H54 (cell line): ENCODE measurements around the gene GALNT10.

ENCODE experiments used
- DNase-seq: peaks from one replicate; pipeline ENCODE4 v3.0.0; 2011; ENCODE audit warnings: low spot score, mixed read lengths; ENCODE audit not compliant: insufficient read length
- FAIRE-seq: peaks from 3 replicates; lab custom pipeline; 2011; peaks lifted over from hg19 to GRCh38; lab: Jason Lieb, UNC
- POLR2A ChIP-seq: IDR thresholded peaks from 2 replicates; pipeline ENCODE4 v1.6.1; 2011; ENCODE audit warnings: low read depth, mild to moderate bottlenecking, low read length

GALNT10 gene

GRCh38 chr5:154320224-154321089, 129.9 kb downstream of the GALNT10 start:
- DNase-seq (no peak), FAIRE-seq (no peak)
- no peak for TF ChIP-seq POLR2A

GRCh38 chr5:154321546-154321945, 131.0 kb downstream of the GALNT10 start:
- no peak for TF ChIP-seq POLR2A
- no peak for DNase-seq
- FAIRE-seq, result no peak

- DNase-seq, result no peak
- FAIRE-seq, result no peak
- no peak for TF ChIP-seq POLR2A
These were observed 133.5 kb downstream of the GALNT10 start for GRCh38 chr5:154324033-154324432.

GRCh38 chr5:154325566-154325965, 135.0 kb downstream of the GALNT10 start:
- no peak for TF ChIP-seq POLR2A
- DNase-seq, result no peak
- no peak for FAIRE-seq

GRCh38 chr5:154329062-154329461, 138.5 kb downstream of the GALNT10 start:
- no peak for FAIRE-seq
- TF ChIP-seq POLR2A, result no peak
- no peak for DNase-seq

DNA sequence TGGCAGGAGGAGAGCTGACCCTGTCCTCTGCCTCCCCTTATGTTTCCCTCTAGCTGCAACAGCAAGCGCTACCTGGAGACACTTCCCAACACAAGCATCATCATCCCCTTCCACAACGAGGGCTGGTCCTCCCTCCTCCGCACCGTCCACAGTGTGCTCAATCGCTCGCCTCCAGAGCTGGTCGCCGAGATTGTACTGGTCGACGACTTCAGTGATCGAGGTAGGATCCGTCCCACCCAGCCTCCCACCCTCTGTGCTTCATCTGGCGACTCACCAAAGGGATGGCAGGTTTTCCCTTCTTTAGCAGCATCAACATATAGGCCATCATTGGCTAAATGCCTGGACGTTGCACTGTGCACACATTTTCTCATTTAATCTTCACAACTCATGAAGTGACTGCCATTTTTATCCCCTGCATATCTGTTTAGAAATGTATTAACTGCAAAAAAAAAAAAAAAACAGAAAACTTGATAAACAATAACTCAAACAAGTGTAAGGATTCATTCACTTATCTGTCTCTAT, 139.0 kb downstream of the GALNT10 start:
- DNase-seq (no peak), FAIRE-seq (no peak)
- no peak for TF ChIP-seq POLR2A

DNA sequence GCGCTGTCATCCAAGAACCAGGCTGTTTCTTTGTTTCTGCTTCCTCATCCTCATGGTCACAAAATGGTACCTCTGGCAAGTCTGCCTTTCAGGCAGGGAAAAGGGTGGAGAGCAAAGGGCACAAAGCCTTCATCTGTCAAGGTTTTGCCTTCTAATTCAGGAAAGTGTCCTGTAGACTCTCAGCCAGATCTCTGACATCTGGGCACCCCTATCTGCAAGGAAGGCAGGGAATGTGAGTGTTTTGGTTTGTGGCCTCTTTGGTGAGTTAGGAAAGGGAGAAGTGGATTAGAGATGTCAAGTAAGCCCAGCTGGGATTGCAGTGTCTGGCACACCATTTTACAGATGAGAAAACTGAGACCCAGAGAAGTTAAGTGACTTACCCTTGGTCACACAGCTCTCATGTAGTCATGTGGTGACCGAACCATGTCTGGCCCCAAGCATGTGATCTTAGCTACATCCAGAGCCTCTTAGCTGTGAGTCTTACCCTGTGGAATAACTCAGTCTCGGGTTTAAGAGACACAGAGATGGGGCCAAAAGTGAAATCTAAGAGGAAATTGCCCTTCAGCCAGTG, 139.6 kb downstream of the GALNT10 start:
- DNase-seq (no peak), FAIRE-seq (no peak)
- TF ChIP-seq POLR2A, result no peak

GRCh38 chr5:154331232-154331631, 140.7 kb downstream of the GALNT10 start:
- no peak for FAIRE-seq
- DNase-seq, result no peak
- no peak for TF ChIP-seq POLR2A

DNA sequence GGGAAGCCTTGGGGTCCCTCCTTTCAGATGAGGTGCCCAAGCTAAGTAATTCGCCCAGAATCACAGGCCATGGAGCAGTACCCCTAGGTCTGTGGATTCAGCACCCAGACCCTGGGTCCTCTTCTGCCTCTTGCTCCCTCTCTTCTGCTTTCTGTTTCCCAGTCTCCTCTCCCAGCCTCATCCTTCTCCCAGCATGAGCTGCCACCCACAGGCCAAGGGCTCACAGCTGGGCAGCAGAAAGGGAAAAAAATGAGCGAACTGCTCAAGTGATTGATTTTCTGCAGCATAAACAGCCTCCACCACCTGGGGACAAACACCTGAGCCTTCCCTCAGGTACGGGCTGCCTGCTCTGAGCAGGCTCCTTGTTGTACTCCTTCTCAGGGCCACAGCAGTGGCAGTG, 141.4 kb downstream of the GALNT10 start:
- no peak for FAIRE-seq
- no peak for DNase-seq
- no peak for TF ChIP-seq POLR2A

- no peak for TF ChIP-seq POLR2A
- no peak for FAIRE-seq
- no peak for DNase-seq
These were observed 141.9 kb downstream of the GALNT10 start for GRCh38 chr5:154332451-154332850.

DNA sequence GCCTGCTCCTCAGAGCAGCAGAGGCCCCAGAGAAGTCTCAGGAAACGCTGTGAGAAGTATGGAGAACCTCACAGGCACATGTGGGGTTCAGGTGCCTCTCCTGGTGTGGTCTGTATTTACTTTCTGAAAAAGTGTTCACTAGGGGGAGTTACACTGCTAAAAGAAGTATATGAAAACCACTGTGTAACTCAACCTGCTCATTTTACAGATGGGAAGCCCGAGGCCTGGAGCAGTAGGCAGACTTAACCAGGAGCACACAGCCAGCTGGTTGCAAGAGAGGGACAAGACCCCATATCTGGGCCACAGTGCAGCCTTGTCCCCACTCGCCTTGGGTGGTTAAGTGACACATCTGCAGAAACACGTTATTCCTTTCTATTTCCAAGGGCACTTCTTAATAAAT, 142.5 kb downstream of the GALNT10 start:
- TF ChIP-seq POLR2A, result no peak
- FAIRE-seq (no peak), DNase-seq (no peak)

DNA sequence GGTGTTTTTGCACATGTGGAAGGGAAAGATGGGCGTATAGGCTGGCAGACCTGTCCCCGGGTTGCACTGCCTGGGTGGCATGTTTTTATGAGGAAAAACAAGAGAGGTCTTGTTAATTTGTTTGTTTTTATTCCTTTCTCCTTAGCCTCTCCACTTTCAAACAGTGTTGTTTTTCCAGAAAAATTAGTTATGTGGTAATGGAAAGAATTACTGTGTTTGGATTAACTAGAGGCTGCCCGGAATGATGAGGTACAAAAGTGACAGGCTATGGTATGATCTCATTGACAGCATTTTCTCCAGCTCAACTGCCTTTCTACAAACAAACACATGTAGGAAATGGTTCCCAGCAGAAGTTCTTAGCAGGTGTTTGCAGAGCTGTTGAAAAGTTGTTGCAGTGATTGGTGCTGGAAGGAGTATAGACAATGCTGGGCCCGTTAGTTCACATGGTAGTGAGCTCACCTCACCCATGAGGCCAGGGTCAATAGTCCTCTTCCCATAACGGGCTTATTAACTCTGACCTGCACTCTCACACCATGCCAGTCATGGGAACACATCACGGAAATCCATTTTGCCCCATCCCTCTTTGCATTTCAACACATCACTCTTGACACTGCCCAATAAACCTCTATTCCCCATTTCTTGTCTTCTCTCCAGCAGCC, 144.0 kb downstream of the GALNT10 start:
- no peak for FAIRE-seq
- TF ChIP-seq POLR2A, result no peak
- no peak for DNase-seq

- FAIRE-seq (no peak), DNase-seq (no peak)
- TF ChIP-seq POLR2A, result no peak
These were observed 144.5 kb downstream of the GALNT10 start for GRCh38 chr5:154335065-154335448.

GRCh38 chr5:154341620-154342019, 151.1 kb downstream of the GALNT10 start:
- DNase-seq, result no peak
- no peak for FAIRE-seq
- no peak for TF ChIP-seq POLR2A
